GM12801 (cell line): ENCODE data around the gene ORM1.

Experiments used
- TF ChIP-seq, protein P1 (sequence below): IDR thresholded peaks from one replicate; pipeline ENCODE4 v1.5.1; 2011; ENCODE audit warnings: control low read depth; ENCODE audit not compliant: insufficient read length; ENCODE audit errors: extremely low read depth

Gene ORM1

DNA sequence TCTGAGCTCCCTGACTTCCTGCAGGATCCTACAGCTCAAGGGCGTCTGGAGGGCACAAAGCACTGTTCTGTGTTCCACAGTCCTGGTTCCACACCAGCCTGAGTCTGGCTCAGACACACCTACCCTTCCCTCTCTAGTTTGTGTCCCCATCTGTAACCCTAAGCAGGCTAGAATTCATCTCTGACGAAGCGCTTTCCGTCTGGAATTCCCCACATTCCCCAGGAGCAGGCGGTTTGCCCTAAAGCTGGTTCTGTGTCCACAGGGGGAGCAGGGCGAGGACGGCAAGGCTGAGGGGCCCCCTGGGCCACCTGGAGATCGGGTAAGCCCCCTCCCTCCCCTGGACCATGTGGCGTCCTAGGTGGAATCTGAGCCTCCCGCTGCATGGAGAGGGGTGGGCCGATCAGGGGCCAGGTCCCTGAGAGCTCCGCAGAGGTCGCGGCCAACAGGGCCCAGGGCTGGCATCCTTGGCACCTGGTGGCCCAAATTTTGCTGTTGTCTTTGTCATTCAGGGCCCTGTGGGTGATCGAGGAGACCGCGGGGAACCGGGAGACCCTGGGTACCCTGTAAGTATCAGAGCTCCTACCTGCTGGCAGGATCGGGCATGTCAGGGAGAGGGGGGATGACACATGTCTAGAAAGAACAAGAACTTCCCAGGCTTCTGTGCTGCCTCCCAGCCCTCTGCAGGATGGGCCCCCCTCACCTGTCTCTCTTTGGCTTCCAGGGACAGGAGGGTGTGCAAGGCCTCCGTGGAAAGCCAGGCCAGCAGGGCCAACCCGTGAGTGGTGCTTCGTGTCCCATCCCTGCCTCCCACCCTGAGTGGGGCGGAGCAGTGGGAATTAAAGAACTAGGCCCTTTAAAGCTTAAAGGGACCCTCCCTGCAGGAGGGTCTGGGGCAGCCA, 34.5 kb upstream of the ORM1 start:
- TF ChIP-seq, protein P1, sequence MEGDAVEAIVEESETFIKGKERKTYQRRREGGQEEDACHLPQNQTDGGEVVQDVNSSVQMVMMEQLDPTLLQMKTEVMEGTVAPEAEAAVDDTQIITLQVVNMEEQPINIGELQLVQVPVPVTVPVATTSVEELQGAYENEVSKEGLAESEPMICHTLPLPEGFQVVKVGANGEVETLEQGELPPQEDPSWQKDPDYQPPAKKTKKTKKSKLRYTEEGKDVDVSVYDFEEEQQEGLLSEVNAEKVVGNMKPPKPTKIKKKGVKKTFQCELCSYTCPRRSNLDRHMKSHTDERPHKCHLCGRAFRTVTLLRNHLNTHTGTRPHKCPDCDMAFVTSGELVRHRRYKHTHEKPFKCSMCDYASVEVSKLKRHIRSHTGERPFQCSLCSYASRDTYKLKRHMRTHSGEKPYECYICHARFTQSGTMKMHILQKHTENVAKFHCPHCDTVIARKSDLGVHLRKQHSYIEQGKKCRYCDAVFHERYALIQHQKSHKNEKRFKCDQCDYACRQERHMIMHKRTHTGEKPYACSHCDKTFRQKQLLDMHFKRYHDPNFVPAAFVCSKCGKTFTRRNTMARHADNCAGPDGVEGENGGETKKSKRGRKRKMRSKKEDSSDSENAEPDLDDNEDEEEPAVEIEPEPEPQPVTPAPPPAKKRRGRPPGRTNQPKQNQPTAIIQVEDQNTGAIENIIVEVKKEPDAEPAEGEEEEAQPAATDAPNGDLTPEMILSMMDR = no peak

DNA sequence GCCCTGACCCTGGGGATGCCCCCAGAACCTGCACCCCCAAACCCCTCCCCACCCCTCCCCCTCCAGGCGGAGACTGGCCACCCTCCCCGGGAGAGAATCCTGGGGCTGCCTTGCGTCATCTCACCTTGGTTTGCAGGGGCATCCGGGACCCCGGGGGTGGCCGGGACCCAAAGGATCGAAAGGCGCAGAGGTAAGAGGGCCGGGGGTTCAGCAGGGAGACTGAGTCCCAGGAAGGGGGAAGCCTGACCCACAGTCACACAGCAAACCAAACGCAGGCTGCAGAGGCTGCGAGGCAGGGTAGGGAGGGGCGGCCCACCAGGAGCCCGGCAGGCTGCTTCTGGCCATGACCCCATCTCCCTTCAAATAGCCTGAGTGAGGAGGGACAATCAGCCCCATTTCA, 33.8 kb upstream of the ORM1 start:
- TF ChIP-seq, protein P1 = no peak

DNA sequence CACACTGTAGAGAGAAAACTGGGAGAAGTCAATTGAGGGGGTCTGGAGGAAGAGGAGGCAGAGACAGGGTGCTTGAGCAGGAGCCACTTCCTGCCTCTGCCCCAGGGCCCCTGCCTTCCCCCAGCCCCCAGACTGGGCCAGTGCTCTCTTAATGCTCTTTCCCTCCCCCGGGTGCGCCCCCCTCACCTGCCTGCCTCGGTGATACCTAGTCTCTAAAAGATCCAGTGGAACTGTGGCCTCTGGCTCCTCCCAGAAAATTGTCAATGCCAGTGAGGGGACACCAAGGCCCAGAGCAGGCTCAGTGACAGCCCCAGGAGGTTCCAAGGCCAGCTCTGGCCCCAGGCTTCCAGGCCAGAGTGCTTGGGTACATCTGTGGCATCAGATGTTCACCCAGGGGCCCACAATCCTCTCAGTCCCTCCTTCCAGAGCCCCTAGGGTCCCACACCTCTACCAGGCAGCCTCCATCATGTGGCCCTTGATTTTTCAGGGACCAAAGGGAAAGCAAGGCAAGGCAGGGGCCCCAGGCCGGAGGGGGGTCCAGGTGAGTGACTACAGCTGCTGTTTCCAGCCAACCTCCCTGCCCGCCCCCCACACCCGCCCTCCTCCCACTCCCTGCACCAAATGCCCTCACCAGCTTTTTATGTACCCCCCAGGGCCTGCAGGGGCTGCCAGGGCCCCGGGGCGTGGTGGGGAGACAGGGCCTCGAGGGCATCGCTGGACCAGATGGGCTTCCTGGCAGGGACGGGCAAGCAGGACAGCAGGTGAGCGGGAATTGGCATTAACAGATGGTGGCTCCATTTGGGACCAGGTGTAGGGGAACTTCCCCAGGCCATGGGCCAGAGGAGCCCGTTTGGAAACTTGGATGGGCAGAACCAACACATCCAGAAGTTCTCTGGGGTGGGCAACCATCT, 33.1 kb upstream of the ORM1 start:
- TF ChIP-seq, protein P1 = no peak

DNA sequence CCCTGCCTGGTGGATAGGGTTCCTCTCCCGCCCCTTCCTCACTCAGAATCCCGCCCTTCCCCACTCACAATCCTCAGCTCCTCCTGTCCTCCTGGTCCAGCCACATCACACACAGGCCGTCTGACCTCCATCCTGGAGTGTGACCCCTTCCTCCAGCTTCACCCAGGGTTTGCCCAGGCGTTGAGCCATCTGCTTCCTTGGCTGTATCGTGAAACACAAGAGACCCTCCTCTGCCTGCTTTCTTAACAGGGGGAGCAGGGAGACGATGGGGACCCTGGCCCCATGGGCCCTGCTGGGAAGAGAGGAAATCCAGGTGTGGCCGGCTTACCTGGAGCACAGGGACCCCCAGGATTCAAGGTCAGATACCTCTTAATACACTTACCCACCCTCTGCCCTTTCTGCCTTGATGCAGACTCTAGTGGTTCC, 32.3 kb upstream of the ORM1 start:
- TF ChIP-seq, protein P1 = no peak

DNA sequence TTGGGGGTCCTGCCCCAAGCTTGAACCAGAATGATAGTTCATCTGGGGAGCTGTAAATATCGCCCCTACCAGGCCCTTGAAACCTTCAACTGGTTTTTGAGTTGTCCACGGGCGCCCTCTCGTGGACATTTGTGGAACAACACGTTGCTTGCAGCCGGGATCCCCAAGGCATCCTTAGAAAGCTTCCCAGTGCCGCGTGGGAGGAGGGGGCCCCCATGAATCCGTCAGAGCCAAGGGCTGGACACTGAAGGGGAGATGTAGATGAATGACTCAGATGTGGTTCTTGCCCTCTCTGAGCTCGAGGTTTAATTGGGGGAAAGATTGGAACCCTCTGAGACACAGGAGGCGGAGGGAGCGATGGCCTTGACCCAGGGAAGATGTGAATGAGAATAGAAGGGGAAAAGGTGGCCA, 31.8 kb upstream of the ORM1 start:
- TF ChIP-seq, protein P1 = no peak

DNA sequence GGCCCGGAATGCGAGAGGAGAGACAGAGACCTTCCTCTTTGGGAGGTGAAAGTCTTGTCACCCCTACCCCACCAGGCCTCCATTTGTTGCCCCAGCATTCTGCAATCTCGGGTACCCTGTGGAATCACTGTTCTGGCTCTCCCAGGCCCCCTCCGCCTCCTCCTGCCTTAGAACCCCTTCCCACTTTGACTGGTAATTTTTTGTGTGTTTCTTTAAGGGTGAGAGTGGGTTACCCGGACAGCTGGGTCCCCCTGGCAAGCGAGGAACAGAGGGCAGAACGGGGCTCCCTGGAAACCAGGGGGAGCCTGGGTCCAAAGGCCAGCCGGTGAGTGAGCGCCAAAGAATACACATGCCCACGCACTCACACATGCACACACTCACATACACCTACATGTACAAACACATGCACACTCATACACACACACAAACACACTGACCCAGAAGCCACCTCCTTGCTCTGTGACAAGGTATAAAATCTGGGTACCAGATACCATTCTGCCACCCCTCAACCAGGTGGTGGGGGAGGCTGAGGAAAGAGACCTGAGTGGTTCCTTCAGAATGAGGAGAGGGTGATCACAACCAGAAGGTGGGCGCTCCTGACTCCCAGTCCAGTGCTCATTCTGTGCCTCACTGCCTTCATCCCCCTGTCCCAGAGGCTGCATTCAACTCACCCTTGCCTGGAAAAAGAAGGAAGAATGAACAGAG, 30.9 kb upstream of the ORM1 start:
- TF ChIP-seq, protein P1 = no peak

DNA sequence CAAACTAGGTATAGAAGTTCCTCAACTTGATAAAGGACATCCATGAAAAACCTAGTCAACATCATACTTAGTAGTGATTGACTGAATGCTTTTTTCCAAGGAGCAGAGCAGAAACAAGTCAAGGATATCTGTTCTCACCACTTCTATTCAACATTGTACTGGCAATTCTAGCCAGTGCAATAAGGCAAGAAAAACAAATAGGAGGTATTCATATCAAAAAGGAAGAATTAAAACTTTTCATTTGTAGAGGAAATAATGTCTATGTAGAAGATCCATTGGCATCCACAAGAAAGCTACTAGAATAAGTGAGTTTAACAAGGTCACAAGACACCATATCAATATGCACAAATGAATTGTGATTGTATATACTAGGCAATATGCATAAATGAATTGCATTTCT, 28.2 kb upstream of the ORM1 start:
- TF ChIP-seq, protein P1 = no peak
